K562 (cell line): ENCODE data around the gene RALGPS1.
A peak's percentile ranks its signal among the peaks of the same experiment; 100 is the strongest.

Experiments
- EZH2 ChIP-seq: IDR thresholded peaks from 2 replicates; pipeline ENCODE4 v1.6.1; 2012; ENCODE audit warnings: low read depth, mild to moderate bottlenecking, inconsistent platforms, low read length, borderline replicate concordance
- IRF2 ChIP-seq: sonication (generic); formaldehyde crosslinking; IDR thresholded peaks from 2 replicates; pipeline ENCODE4 v1.8.1; 2022; ENCODE audit warnings: mild to moderate bottlenecking, missing genetic modification reagents
- SLC30A9 ChIP-seq: fragments of 250-450 bp; sonication (Bioruptor Pico); IDR thresholded peaks from 2 replicates; pipeline ENCODE4 v1.8.0; 2022; ENCODE audit warnings: mild to moderate bottlenecking, moderate library complexity
- ZNF316 ChIP-seq: fragments of 450-650 bp; IDR thresholded peaks from 2 replicates; pipeline ENCODE4 v1.6.1; 2016
- ZNF384 ChIP-seq: IDR thresholded peaks from 2 replicates; pipeline ENCODE4 v1.6.1; 2012; ENCODE audit warnings: low read depth, low read length, improper control_type of control experiment

- TF ChIP-seq ZNF384: no peak
- TF ChIP-seq EZH2: no peak
- TF ChIP-seq SLC30A9 (CRISPR knock-in tag): no peak
- TF ChIP-seq ZNF316: peak; percentile 96
- TF ChIP-seq IRF2 (CRISPR knock-in tag): no peak
Observed at GRCh38 chr9:127039492-127039891, 124.9 kb downstream of the RALGPS1 start.
